WTC11 (cell line): ENCODE data around the gene POU3F3. TPM values are rescaled to one million over a fixed set of nuclear protein-coding genes. Genes with fewer than 3 reads are reported as not detected.

Source experiments
- ATAC-seq: fragments of 200-7000 bp; cut with Tn5 transposase; 2 replicates; pipeline ENCODE4 v1.10.0; 2021; ENCODE audit warnings: mild to moderate bottlenecking, moderate library complexity
- CTCF ChIA-PET: fragments of 300-600 bp; sonication (Branson Sonifier 250); formaldehyde crosslinking; loops from one replicate; lab custom pipeline; 2021; ENCODE audit warnings: antibody characterized with exemption; lab: Charles Lee
- POLR2A ChIA-PET: fragments of 350-600 bp; sonication (Branson Sonifier 250); formaldehyde crosslinking; loops from one replicate; lab custom pipeline; 2021; ENCODE audit warnings: antibody characterized with exemption; lab: Charles Lee
- DNase-seq: peaks from one replicate; pipeline ENCODE4 v3.0.0; 2021; ENCODE audit warnings: low spot score
- H3K27ac Mint-ChIP-seq: 2 replicates; pipeline ENCODE4 v1.8.0; 2021; ENCODE audit warnings: mixed read lengths
- H3K27me3 Mint-ChIP-seq: 2 replicates; pipeline ENCODE4 v1.8.0; 2021; ENCODE audit warnings: low read depth, mild to moderate bottlenecking, moderate library complexity, mixed read lengths
- H3K36me3 Mint-ChIP-seq: 2 replicates; pipeline ENCODE4 v1.8.0; 2021; ENCODE audit warnings: mixed read lengths
- H3K4me1 Mint-ChIP-seq: 2 replicates; pipeline ENCODE4 v1.8.0; 2022; ENCODE audit warnings: mixed read lengths
- H3K4me3 Mint-ChIP-seq: 2 replicates; pipeline ENCODE4 v1.8.0; 2021; ENCODE audit warnings: mild to moderate bottlenecking, moderate library complexity, mixed read lengths
- H3K9me3 Mint-ChIP-seq: 2 replicates; pipeline ENCODE4 v1.8.0; 2021; ENCODE audit warnings: mixed read lengths
- CBFB ChIP-seq: sonication (generic); formaldehyde crosslinking; IDR thresholded peaks from 2 replicates; pipeline ENCODE4 v1.8.1; 2022; ENCODE audit warnings: mild to moderate bottlenecking, low read depth, missing genetic modification reagents
- CREM ChIP-seq: sonication (generic); formaldehyde crosslinking; IDR thresholded peaks from 2 replicates; pipeline ENCODE4 v1.8.1; 2022; ENCODE audit warnings: mild to moderate bottlenecking, missing genetic modification reagents, moderate library complexity
- FOXK1 ChIP-seq: sonication (generic); formaldehyde crosslinking; IDR thresholded peaks from 2 replicates; pipeline ENCODE4 v1.8.0; 2022; ENCODE audit warnings: mild to moderate bottlenecking, moderate library complexity, missing genetic modification reagents
- FOXP1 ChIP-seq: sonication (generic); formaldehyde crosslinking; IDR thresholded peaks from 2 replicates; pipeline ENCODE4 v1.8.0; 2022; ENCODE audit warnings: missing genetic modification reagents, mild to moderate bottlenecking, moderate library complexity, borderline replicate concordance
- KAT7 ChIP-seq: sonication (generic); formaldehyde crosslinking; IDR thresholded peaks from 2 replicates; pipeline ENCODE4 v1.8.1; 2023; ENCODE audit warnings: missing genetic modification reagents, mild to moderate bottlenecking, borderline replicate concordance
- NFE2L1 ChIP-seq: sonication (generic); formaldehyde crosslinking; IDR thresholded peaks from 2 replicates; pipeline ENCODE4 v1.8.1; 2023; ENCODE audit warnings: missing genetic modification reagents
- NFYB ChIP-seq: sonication (generic); formaldehyde crosslinking; conservative IDR thresholded peaks from 2 replicates; pipeline ENCODE4 v1.8.0; 2022; ENCODE audit warnings: low read depth, missing genetic modification reagents
- NR1H2 ChIP-seq: sonication (generic); formaldehyde crosslinking; IDR thresholded peaks from 2 replicates; pipeline ENCODE4 v1.9.0; 2021; ENCODE audit warnings: mild to moderate bottlenecking, moderate library complexity, missing genetic modification reagents
- OVOL2 ChIP-seq: fragments of 250-450 bp; sonication (Bioruptor Pico); IDR thresholded peaks from 2 replicates; pipeline ENCODE4 v1.9.0; 2021; ENCODE audit warnings: mild to moderate bottlenecking, borderline replicate concordance
- RELA ChIP-seq: sonication (generic); formaldehyde crosslinking; IDR thresholded peaks from 2 replicates; pipeline ENCODE4 v1.8.1; 2022; ENCODE audit warnings: missing genetic modification reagents, mild to moderate bottlenecking, borderline replicate concordance
- TEAD1 ChIP-seq: sonication (generic); formaldehyde crosslinking; IDR thresholded peaks from 2 replicates; pipeline ENCODE4 v1.8.0; 2022; ENCODE audit warnings: mild to moderate bottlenecking, missing genetic modification reagents
- ZNF138 ChIP-seq: sonication (generic); formaldehyde crosslinking; conservative IDR thresholded peaks from 2 replicates; pipeline ENCODE4 v1.8.1; 2022; ENCODE audit warnings: mild to moderate bottlenecking, moderate library complexity, missing genetic modification reagents
- ZNF416 ChIP-seq: fragments of 250-450 bp; sonication (Bioruptor Pico); IDR thresholded peaks from 2 replicates; pipeline ENCODE4 v1.9.0; 2021; ENCODE audit warnings: mild to moderate bottlenecking, inconsistent platforms
- total RNA-seq: library from RNA; stranded (reverse); gene quantifications from 3 replicates; pipeline ENCODE4 v1.2.3, GENCODE V29; 2021
- TF ChIP-seq, protein P1 (sequence below): sonication (generic); formaldehyde crosslinking; IDR thresholded peaks from 2 replicates; pipeline ENCODE4 v1.8.0; 2023; ENCODE audit warnings: missing genetic modification reagents, mild to moderate bottlenecking, borderline replicate concordance
- TF ChIP-seq, protein P2 (sequence below): fragments of 250-450 bp; sonication (Bioruptor Pico); IDR thresholded peaks from 2 replicates; pipeline ENCODE4 v2.1.2; 2022; ENCODE audit warnings: mild to moderate bottlenecking, moderate library complexity
- TF ChIP-seq, protein P3 (sequence below): sonication (generic); formaldehyde crosslinking; IDR thresholded peaks from 2 replicates; pipeline ENCODE4 v1.8.1; 2022; ENCODE audit warnings: missing genetic modification reagents, borderline replicate concordance
- TF ChIP-seq, protein P4 (sequence below): fragments of 250-450 bp; sonication (Bioruptor Pico); IDR thresholded peaks from 2 replicates; pipeline ENCODE4 v1.8.0; 2021; ENCODE audit warnings: mild to moderate bottlenecking
- TF ChIP-seq, protein P5 (sequence below): sonication (generic); formaldehyde crosslinking; IDR thresholded peaks from 2 replicates; pipeline ENCODE4 v1.8.0; 2022; ENCODE audit warnings: mild to moderate bottlenecking, missing genetic modification reagents
- TF ChIP-seq, protein P6 (sequence below): fragments of 250-450 bp; sonication (Bioruptor Pico); IDR thresholded peaks from 2 replicates; pipeline ENCODE4 v1.9.0; 2021; ENCODE audit warnings: mild to moderate bottlenecking
- TF ChIP-seq, protein P7 (sequence below): sonication (generic); formaldehyde crosslinking; IDR thresholded peaks from 2 replicates; pipeline ENCODE4 v1.8.0; 2022; ENCODE audit warnings: mild to moderate bottlenecking, missing genetic modification reagents

POU3F3 gene
- total RNA-seq, 1 experiment from 2014 or later: not detected

DNA sequence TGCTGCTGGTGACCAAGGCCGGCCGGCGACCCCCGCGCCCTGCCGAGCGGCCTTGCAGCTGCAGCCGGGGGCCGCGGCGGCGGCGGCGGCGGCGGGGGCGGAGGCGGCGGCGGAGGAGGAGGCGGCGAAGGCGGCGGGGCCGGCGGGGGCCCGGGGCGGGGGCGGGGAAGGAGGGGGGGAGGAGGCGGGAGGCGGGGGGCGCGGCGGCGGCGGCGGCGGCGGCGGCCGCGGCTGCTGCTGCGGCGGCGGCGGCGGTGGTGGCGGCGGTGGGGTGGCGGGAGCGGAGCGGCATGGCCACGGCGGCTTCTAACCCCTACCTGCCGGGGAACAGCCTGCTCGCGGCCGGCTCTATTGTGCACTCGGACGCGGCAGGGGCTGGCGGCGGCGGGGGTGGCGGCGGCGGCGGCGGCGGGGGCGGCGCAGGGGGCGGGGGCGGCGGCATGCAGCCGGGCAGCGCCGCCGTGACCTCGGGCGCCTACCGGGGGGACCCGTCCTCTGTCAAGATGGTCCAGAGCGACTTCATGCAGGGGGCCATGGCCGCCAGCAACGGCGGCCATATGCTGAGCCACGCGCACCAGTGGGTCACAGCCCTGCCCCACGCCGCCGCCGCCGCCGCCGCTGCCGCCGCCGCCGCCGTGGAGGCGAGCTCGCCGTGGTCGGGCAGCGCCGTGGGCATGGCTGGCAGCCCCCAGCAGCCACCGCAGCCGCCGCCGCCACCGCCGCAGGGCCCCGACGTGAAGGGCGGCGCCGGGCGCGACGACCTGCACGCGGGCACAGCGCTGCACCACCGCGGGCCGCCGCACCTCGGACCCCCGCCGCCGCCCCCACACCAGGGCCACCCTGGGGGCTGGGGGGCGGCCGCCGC, 1.5 kb downstream of the POU3F3 start (continued):
- TF ChIP-seq, protein P1, sequence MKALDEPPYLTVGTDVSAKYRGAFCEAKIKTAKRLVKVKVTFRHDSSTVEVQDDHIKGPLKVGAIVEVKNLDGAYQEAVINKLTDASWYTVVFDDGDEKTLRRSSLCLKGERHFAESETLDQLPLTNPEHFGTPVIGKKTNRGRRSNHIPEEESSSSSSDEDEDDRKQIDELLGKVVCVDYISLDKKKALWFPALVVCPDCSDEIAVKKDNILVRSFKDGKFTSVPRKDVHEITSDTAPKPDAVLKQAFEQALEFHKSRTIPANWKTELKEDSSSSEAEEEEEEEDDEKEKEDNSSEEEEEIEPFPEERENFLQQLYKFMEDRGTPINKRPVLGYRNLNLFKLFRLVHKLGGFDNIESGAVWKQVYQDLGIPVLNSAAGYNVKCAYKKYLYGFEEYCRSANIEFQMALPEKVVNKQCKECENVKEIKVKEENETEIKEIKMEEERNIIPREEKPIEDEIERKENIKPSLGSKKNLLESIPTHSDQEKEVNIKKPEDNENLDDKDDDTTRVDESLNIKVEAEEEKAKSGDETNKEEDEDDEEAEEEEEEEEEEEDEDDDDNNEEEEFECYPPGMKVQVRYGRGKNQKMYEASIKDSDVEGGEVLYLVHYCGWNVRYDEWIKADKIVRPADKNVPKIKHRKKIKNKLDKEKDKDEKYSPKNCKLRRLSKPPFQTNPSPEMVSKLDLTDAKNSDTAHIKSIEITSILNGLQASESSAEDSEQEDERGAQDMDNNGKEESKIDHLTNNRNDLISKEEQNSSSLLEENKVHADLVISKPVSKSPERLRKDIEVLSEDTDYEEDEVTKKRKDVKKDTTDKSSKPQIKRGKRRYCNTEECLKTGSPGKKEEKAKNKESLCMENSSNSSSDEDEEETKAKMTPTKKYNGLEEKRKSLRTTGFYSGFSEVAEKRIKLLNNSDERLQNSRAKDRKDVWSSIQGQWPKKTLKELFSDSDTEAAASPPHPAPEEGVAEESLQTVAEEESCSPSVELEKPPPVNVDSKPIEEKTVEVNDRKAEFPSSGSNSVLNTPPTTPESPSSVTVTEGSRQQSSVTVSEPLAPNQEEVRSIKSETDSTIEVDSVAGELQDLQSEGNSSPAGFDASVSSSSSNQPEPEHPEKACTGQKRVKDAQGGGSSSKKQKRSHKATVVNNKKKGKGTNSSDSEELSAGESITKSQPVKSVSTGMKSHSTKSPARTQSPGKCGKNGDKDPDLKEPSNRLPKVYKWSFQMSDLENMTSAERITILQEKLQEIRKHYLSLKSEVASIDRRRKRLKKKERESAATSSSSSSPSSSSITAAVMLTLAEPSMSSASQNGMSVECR: no peak
- TF ChIP-seq KAT7 (CRISPR knock-in tag): no peak
- TF ChIP-seq, all 79 proteins: peak for 0

DNA sequence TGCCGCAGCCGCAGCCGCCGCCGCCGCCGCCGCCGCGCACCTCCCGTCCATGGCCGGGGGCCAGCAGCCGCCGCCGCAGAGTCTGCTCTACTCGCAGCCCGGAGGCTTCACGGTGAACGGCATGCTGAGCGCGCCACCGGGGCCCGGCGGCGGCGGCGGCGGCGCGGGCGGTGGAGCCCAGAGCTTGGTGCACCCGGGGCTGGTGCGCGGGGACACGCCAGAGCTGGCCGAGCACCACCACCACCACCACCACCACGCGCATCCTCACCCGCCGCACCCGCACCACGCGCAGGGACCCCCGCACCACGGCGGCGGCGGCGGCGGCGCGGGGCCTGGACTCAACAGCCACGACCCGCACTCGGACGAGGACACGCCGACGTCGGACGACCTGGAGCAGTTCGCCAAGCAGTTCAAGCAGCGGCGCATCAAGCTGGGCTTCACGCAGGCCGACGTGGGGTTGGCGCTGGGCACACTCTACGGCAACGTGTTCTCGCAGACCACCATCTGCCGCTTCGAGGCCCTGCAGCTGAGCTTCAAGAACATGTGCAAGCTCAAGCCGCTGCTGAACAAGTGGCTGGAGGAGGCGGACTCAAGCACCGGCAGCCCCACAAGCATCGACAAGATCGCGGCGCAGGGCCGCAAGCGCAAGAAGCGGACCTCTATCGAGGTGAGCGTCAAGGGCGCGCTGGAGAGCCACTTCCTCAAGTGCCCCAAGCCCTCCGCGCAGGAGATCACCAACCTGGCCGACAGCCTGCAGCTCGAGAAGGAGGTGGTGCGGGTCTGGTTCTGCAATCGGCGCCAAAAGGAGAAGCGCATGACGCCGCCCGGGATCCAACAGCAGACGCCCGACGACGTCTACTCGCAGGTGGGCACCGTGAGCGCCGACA, 2.4 kb downstream of the POU3F3 start:
- CTCF ChIA-PET: interaction anchor here (1.6 kb wide), 1 partner anchor 17 kb away, joined by 5 read pairs; no protein-coding TSS in a partner anchor
- no peaks in the 10 kb centered on the region for H3K9me3 Mint-ChIP-seq
- no peak overlapping the region for H3K27ac Mint-ChIP-seq
- H3K4me1 Mint-ChIP-seq: peaks cover 48% of the 10 kb centered on the region
- POLR2A ChIA-PET: no interaction called here
- DNase-seq (peak; percentile 53), ATAC-seq (peak; percentile 6)
- peaks cover 84% of the 10 kb centered on the region for H3K27me3 Mint-ChIP-seq
- H3K36me3 Mint-ChIP-seq: no peaks in the 10 kb centered on the region
- H3K4me3 Mint-ChIP-seq: peak overlapping the region; percentile 61
- TF ChIP-seq NFE2L1 (peak; percentile 48; the same call in 1 of the 2 replicates), NR1H2 (CRISPR knock-in tag) (no peak), CREM (no peak), TEAD1 (CRISPR knock-in tag) (no peak), ZNF138 (no peak), FOXP1 (CRISPR knock-in tag) (peak; percentile 28; the same call in 1 of the 2 replicates), ZNF416 (no peak), FOXK1 (CRISPR knock-in tag) (peak; percentile 15; the same call in 1 of the 2 replicates), RELA (CRISPR knock-in tag) (no peak), CBFB (CRISPR knock-in tag) (no peak), NFYB (CRISPR knock-in tag) (no peak), OVOL2 (no peak)
- TF ChIP-seq, protein P2, sequence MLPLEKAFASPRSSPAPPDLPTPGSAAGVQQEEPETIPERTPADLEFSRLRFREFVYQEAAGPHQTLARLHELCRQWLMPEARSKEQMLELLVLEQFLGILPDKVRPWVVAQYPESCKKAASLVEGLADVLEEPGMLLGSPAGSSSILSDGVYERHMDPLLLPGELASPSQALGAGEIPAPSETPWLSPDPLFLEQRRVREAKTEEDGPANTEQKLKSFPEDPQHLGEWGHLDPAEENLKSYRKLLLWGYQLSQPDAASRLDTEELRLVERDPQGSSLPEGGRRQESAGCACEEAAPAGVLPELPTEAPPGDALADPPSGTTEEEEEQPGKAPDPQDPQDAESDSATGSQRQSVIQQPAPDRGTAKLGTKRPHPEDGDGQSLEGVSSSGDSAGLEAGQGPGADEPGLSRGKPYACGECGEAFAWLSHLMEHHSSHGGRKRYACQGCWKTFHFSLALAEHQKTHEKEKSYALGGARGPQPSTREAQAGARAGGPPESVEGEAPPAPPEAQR (CRISPR knock-in tag): no peak
- TF ChIP-seq, protein P3, sequence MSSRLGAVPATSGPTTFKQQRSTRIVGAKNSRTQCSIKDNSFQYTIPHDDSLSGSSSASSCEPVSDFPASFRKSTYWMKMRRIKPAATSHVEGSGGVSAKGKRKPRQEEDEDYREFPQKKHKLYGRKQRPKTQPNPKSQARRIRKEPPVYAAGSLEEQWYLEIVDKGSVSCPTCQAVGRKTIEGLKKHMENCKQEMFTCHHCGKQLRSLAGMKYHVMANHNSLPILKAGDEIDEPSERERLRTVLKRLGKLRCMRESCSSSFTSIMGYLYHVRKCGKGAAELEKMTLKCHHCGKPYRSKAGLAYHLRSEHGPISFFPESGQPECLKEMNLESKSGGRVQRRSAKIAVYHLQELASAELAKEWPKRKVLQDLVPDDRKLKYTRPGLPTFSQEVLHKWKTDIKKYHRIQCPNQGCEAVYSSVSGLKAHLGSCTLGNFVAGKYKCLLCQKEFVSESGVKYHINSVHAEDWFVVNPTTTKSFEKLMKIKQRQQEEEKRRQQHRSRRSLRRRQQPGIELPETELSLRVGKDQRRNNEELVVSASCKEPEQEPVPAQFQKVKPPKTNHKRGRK (CRISPR knock-in tag): no peak
- TF ChIP-seq, protein P4, sequence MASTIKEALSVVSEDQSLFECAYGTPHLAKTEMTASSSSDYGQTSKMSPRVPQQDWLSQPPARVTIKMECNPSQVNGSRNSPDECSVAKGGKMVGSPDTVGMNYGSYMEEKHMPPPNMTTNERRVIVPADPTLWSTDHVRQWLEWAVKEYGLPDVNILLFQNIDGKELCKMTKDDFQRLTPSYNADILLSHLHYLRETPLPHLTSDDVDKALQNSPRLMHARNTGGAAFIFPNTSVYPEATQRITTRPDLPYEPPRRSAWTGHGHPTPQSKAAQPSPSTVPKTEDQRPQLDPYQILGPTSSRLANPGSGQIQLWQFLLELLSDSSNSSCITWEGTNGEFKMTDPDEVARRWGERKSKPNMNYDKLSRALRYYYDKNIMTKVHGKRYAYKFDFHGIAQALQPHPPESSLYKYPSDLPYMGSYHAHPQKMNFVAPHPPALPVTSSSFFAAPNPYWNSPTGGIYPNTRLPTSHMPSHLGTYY (CRISPR knock-in tag): no peak
- TF ChIP-seq, protein P5, sequence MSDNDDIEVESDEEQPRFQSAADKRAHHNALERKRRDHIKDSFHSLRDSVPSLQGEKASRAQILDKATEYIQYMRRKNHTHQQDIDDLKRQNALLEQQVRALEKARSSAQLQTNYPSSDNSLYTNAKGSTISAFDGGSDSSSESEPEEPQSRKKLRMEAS: peak; percentile 63; the same call in 1 of the 2 replicates
- TF ChIP-seq, protein P6, sequence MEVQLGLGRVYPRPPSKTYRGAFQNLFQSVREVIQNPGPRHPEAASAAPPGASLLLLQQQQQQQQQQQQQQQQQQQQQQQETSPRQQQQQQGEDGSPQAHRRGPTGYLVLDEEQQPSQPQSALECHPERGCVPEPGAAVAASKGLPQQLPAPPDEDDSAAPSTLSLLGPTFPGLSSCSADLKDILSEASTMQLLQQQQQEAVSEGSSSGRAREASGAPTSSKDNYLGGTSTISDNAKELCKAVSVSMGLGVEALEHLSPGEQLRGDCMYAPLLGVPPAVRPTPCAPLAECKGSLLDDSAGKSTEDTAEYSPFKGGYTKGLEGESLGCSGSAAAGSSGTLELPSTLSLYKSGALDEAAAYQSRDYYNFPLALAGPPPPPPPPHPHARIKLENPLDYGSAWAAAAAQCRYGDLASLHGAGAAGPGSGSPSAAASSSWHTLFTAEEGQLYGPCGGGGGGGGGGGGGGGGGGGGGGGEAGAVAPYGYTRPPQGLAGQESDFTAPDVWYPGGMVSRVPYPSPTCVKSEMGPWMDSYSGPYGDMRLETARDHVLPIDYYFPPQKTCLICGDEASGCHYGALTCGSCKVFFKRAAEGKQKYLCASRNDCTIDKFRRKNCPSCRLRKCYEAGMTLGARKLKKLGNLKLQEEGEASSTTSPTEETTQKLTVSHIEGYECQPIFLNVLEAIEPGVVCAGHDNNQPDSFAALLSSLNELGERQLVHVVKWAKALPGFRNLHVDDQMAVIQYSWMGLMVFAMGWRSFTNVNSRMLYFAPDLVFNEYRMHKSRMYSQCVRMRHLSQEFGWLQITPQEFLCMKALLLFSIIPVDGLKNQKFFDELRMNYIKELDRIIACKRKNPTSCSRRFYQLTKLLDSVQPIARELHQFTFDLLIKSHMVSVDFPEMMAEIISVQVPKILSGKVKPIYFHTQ (CRISPR knock-in tag): no peak
- TF ChIP-seq, protein P7, sequence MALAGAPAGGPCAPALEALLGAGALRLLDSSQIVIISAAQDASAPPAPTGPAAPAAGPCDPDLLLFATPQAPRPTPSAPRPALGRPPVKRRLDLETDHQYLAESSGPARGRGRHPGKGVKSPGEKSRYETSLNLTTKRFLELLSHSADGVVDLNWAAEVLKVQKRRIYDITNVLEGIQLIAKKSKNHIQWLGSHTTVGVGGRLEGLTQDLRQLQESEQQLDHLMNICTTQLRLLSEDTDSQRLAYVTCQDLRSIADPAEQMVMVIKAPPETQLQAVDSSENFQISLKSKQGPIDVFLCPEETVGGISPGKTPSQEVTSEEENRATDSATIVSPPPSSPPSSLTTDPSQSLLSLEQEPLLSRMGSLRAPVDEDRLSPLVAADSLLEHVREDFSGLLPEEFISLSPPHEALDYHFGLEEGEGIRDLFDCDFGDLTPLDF: no peak
